Measurements from ENCODE around the gene CFAP300.
A peak's percentile ranks its signal among the peaks of the same experiment; 100 is the strongest.

Gene CFAP300

GRCh38 chr11:102085864-102086551, 38.8 kb downstream of the CFAP300 start:
- Histone ChIP-seq H3K36me3 (no peaks in the 10 kb centered on the region), H3K4me1 (no peaks in the 10 kb centered on the region), H3K27me3 (0 out of 2 replicates have a peak, but pooled peaks cover 2% of the 10 kb centered on the region), H3K9me3 (no peaks in the 10 kb centered on the region), H3K4me3 (ENCODE audit: low read depth, low read length) (no peak overlapping the region)
- TF ChIP-seq CTCF (IDR thresholded peaks at IDR 0.05; ENCODE audit: low read depth, low read length): no peak
- no peak for DNase-seq

- no peaks in the 10 kb centered on the region for H3K4me1 ChIP-seq
- no peak overlapping the region for H3K4me3 ChIP-seq (ENCODE audit: low read depth, low read length)
- no peaks in the 10 kb centered on the region for H3K9me3 ChIP-seq
- no peak for TF ChIP-seq CTCF (IDR thresholded peaks at IDR 0.05; ENCODE audit: low read depth, low read length)
- H3K27me3 ChIP-seq: no peaks in the 10 kb centered on the region
- no peaks in the 10 kb centered on the region for H3K36me3 ChIP-seq
- DNase-seq: no peak
These were observed 49.9 kb downstream of the CFAP300 start for GRCh38 chr11:102097186-102097585.

DNA sequence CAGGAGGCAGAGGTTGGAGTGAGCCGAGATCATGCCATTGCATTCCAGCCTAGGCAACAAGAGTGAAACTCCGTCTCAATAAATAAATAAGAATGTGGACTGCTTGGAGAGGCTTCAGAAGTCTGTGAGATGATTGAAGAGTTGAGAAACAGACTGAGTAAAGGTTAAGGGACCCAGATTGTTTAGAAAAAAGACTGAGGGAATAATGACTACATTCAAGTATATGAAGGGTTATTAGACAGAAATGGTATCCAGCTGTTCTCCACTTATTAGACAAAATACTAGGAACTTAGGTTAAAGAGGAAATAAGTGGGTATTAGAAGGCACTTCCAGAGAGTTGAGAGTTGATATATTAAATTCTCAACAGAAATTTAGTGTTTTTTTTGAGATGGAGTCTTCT, 52.5 kb downstream of the CFAP300 start:
- DNase-seq: no peak
- H3K4me1 ChIP-seq: no peaks in the 10 kb centered on the region
- no peaks in the 10 kb centered on the region; the same call in 1 of the 2 replicates for H3K9me3 ChIP-seq
- H3K27me3 ChIP-seq: peaks cover 5% of the 10 kb centered on the region; the same call in 1 of the 2 replicates
- no peaks in the 10 kb centered on the region for H3K36me3 ChIP-seq
- H3K4me3 ChIP-seq (ENCODE audit: low read depth, low read length): no peak overlapping the region
- no peak for TF ChIP-seq CTCF (IDR thresholded peaks at IDR 0.05; ENCODE audit: low read depth, low read length)

DNA sequence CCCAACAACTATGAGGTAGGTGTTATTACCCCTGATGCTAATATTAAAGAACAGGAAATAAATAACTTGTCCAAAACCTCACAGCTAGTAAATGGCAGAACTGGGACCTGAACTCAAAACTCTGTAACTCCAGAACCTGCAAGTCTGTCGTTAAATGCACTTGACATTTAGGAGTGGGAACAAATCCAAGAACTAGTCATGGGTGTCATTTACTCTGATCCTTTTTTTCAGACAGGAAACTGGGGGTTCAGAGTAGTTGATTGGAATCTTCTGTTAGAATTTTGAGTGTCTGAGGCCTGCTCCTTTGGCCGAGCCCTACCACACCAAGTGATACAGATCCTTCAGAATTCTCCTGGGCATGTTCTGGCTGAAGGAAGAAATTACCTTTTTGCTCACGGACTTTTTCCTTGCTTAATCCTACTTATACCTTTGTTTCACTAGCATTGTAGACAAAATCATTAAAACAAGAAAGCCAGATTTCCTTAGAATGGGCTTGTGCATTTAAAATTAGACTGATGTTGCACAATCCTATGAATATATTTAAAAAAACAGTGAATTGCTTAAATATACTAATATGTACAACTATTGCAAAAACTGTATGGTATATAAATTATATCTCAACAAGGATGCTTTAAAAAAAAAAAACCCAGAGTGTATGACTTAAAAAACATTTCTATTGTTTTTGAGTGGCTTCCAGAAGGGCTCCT, 61.6 kb downstream of the CFAP300 start:
- DNase-seq: no peak
- Histone ChIP-seq H3K36me3 (no peaks in the 10 kb centered on the region), H3K4me1 (no peaks in the 10 kb centered on the region), H3K9me3 (no peaks in the 10 kb centered on the region), H3K4me3 (ENCODE audit: low read depth, low read length) (no peak overlapping the region), H3K27me3 (peaks cover 60% of the 10 kb centered on the region)
- no peak for TF ChIP-seq CTCF (IDR thresholded peaks at IDR 0.05; ENCODE audit: low read depth, low read length)

- H3K36me3 ChIP-seq: no peaks in the 10 kb centered on the region
- no peaks in the 10 kb centered on the region for H3K4me1 ChIP-seq
- H3K4me3 ChIP-seq (ENCODE audit: low read depth, low read length): peak within 1 kb of the TSS; percentile 49
- TF ChIP-seq CTCF (IDR thresholded peaks at IDR 0.05; ENCODE audit: low read depth, low read length): no peak
- H3K27me3 ChIP-seq: peaks cover 72% of the 10 kb centered on the region
- H3K9me3 ChIP-seq: no peaks in the 10 kb centered on the region
- DNase-seq: peak; percentile 70
These were observed 62.9 kb downstream of the CFAP300 start, which contains the start of gene YAP1 for GRCh38 chr11:102109896-102110760. TSS of gene YAP1 (plus strand) at chr11:102110447. CDS start at chr11:102110849, 402 bp downstream.

Data from BE2C (cell line).